Ureter (tissue), 1 donor: ENCODE measurements around the gene SIK3. TPM values are rescaled to one million over a fixed set of nuclear protein-coding genes. Genes with fewer than 3 reads are reported as not detected.
"Not testable (repeated sequence)": the region's sequence is repeated elsewhere in the genome, so short reads cannot be mapped to it uniquely, and the experiment has no call there.

ENCODE experiments used
- DNase-seq: peaks from one replicate; pipeline ENCODE4 v3.0.0-alpha.2; 2020; ENCODE audit warnings: low spot score
- total RNA-seq: library from RNA; stranded (reverse); gene quantifications from one replicate; pipeline ENCODE4 v1.2.4, GENCODE V29; 2023
- donor health status: DM: yes; HTN: yes; CAD: no.

SIK3 gene
- total RNA-seq, 1 donor from 2014 or later, result 56.5 TPM

GRCh38 chr11:116840224-116840745 lies 257.9 kb downstream of the SIK3 start:
- no peak for DNase-seq

GRCh38 chr11:116838321-116839084 lies 259.7 kb downstream of the SIK3 start:
- no peak for DNase-seq

- no peak for DNase-seq
Observed at GRCh38 chr11:116837231-116838091, 260.8 kb downstream of the SIK3 start, which contains the start of gene APOA1. Gene APOA1 (minus strand): TSS chr11:116837622. CDS start chr11:116837387, 235 bp downstream.

- no peak for DNase-seq
Observed at GRCh38 chr11:116836632-116836991, 261.6 kb downstream of the SIK3 start.

GRCh38 chr11:116835791-116836631 lies 262.2 kb downstream of the SIK3 start:
- DNase-seq, result peak; percentile 85

GRCh38 chr11:116835042-116835772 lies 263.0 kb downstream of the SIK3 start:
- DNase-seq, result no peak

GRCh38 chr11:116834535-116835041 lies 263.6 kb downstream of the SIK3 start:
- DNase-seq, result not testable (repeated sequence)

- DNase-seq, result no peak
Observed at GRCh38 chr11:116833816-116834534, 264.3 kb downstream of the SIK3 start.

GRCh38 chr11:116833491-116833815 lies 264.8 kb downstream of the SIK3 start:
- DNase-seq, result no peak

- DNase-seq, result no peak
Observed at GRCh38 chr11:116832350-116833290, 265.6 kb downstream of the SIK3 start.

- no peak for DNase-seq
Observed at GRCh38 chr11:116831790-116832349, 266.4 kb downstream of the SIK3 start.

GRCh38 chr11:116830184-116830912 lies 267.9 kb downstream of the SIK3 start:
- no peak for DNase-seq

GRCh38 chr11:116829525-116830183 lies 268.6 kb downstream of the SIK3 start, which contains the start of gene APOC3:
Gene APOC3 (plus strand): TSS chr11:116829907. CDS start chr11:116830583, 676 bp downstream.
- no peak for DNase-seq

GRCh38 chr11:116828632-116829524 lies 269.4 kb downstream of the SIK3 start:
- no peak for DNase-seq

GRCh38 chr11:116827461-116827860 lies 270.8 kb downstream of the SIK3 start:
- DNase-seq, result no peak

GRCh38 chr11:116826751-116827431 lies 271.3 kb downstream of the SIK3 start:
- no peak for DNase-seq
